OCI-LY1 (cell line): ENCODE measurements around the gene LRSAM1.

Experiments
- H2AFZ ChIP-seq: fragments of 200-600 bp; sonication (generic), shearing (Covaris generic); 2 replicates; pipeline ENCODE4 v1.6.0; 2014; ENCODE audit warnings: antibody characterized with exemption, mild to moderate bottlenecking, low read length
- H3F3A ChIP-seq: fragments of 200-600 bp; sonication (generic), shearing (Covaris generic); 2 replicates; pipeline ENCODE4 v1.6.0; 2014; ENCODE audit warnings: mild to moderate bottlenecking, antibody characterized with exemption, low read length, moderate library complexity; ENCODE audit not compliant: insufficient read depth
- H3K27ac ChIP-seq: fragments of 200-600 bp; sonication (generic); 2 replicates; pipeline ENCODE4 v1.5.1; 2014; ENCODE audit warnings: low read length, mixed run types, mild to moderate bottlenecking, low read depth; ENCODE audit not compliant: poor library complexity, severe bottlenecking
- H3K27me3 ChIP-seq: fragments of 200-600 bp; sonication (generic); 2 replicates; pipeline ENCODE4 v1.6.0; 2014; ENCODE audit warnings: antibody characterized with exemption, mild to moderate bottlenecking, low read length, moderate library complexity; ENCODE audit not compliant: insufficient read depth
- H3K36me3 ChIP-seq: fragments of 200-600 bp; sonication (generic); 2 replicates; pipeline ENCODE4 v1.6.1; 2014; ENCODE audit warnings: mild to moderate bottlenecking, antibody characterized with exemption, low read length, moderate library complexity, mixed read lengths; ENCODE audit not compliant: insufficient read depth
- H3K4me1 ChIP-seq: fragments of 200-600 bp; sonication (generic); 2 replicates; pipeline ENCODE4 v1.5.1; 2014; ENCODE audit warnings: mild to moderate bottlenecking, low read length, moderate library complexity; ENCODE audit not compliant: insufficient read depth, severe bottlenecking
- H3K4me2 ChIP-seq: fragments of 200-600 bp; sonication (generic), shearing (Covaris generic); 2 replicates; pipeline ENCODE4 v1.6.1; 2014; ENCODE audit warnings: low read length
- H3K4me3 ChIP-seq: fragments of 200-600 bp; sonication (generic); 2 replicates; pipeline ENCODE4 v1.5.1; 2014; ENCODE audit warnings: low read length, low read depth, mild to moderate bottlenecking, mixed read lengths; ENCODE audit not compliant: poor library complexity, severe bottlenecking
- H3K79me2 ChIP-seq: fragments of 200-600 bp; shearing (Covaris generic); 2 replicates; pipeline ENCODE4 v1.6.1; 2016; ENCODE audit warnings: mixed run types, low read length, mixed read lengths; ENCODE audit not compliant: insufficient read depth
- H3K9ac ChIP-seq: fragments of 200-600 bp; sonication (generic), shearing (Covaris generic); 2 replicates; pipeline ENCODE4 v1.6.1; 2014; ENCODE audit warnings: mild to moderate bottlenecking, low read length, mixed read lengths
- H3K9me2 ChIP-seq: fragments of 200-600 bp; sonication (generic), shearing (Covaris generic); 2 replicates; pipeline ENCODE4 v1.6.1; 2014; ENCODE audit warnings: low read depth, mild to moderate bottlenecking, low read length, mixed read lengths
- H3K9me3 ChIP-seq: fragments of 200-600 bp; shearing (Covaris generic); 2 replicates; pipeline ENCODE4 v1.6.1; 2014; ENCODE audit warnings: low read length, mixed read lengths
- H4K20me1 ChIP-seq: fragments of 200-600 bp; sonication (generic), shearing (Covaris generic); 2 replicates; pipeline ENCODE4 v1.6.0; 2016; ENCODE audit warnings: mild to moderate bottlenecking, low read length; ENCODE audit not compliant: insufficient read depth
- EZH2 ChIP-seq: fragments of 200-600 bp; sonication (generic), shearing (Covaris generic); IDR thresholded peaks from 2 replicates; pipeline ENCODE4 v1.8.0; 2017; ENCODE audit warnings: borderline replicate concordance, mixed run types, mild to moderate bottlenecking, antibody characterized with exemption, low read length, moderate library complexity, mixed read lengths
- TF ChIP-seq, protein P1 (sequence below): fragments of 200-600 bp; sonication (generic), shearing (Covaris generic); IDR thresholded peaks from 2 replicates; pipeline ENCODE4 v1.5.1; 2017; ENCODE audit warnings: mild to moderate bottlenecking, antibody characterized with exemption, low read length, moderate library complexity, mixed read lengths

The LRSAM1 gene

DNA sequence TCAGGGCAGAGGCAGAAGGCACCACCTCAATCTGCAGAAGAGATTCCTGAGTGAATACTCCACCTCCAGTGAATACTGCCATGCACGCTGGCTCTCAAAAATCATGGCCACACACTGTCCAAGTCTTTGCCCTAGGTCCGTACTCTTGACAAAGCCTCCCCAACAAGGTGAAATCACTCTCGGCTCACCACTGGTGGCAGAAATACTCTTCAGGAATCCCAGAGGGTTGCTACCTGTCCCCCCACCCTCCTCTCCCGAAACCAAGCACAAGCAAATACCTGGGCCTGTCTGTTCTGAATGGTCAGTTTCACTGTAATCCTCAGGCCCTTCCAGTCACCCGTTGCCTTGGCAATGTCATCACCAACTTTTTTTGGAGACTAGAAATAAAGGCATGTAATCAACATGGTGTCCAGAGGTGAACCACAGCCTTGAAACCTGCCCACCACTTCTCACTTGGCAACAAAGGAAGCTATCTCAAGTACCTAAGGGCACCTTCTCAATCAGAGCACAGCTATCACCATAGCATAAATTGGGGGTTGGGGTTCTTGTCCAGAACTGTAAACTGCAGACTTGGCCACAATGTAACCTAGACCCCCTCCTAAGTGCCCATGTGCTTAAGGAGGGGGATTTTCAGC, 1.9 kb upstream of the LRSAM1 start:
- H3K27me3 ChIP-seq: no peaks in the 10 kb centered on the region
- H3K36me3 ChIP-seq: peaks cover 65% of the 10 kb centered on the region
- H3K4me1 ChIP-seq: peaks cover 27% of the 10 kb centered on the region
- H3K4me3 ChIP-seq: peak overlapping the region; percentile 72
- H4K20me1 ChIP-seq: no peaks in the 10 kb centered on the region
- peak overlapping the region; percentile 88; the same call in 1 of the 2 replicates for H3K9ac ChIP-seq
- no peaks in the 10 kb centered on the region for H3K9me2 ChIP-seq
- TF ChIP-seq, protein P1, sequence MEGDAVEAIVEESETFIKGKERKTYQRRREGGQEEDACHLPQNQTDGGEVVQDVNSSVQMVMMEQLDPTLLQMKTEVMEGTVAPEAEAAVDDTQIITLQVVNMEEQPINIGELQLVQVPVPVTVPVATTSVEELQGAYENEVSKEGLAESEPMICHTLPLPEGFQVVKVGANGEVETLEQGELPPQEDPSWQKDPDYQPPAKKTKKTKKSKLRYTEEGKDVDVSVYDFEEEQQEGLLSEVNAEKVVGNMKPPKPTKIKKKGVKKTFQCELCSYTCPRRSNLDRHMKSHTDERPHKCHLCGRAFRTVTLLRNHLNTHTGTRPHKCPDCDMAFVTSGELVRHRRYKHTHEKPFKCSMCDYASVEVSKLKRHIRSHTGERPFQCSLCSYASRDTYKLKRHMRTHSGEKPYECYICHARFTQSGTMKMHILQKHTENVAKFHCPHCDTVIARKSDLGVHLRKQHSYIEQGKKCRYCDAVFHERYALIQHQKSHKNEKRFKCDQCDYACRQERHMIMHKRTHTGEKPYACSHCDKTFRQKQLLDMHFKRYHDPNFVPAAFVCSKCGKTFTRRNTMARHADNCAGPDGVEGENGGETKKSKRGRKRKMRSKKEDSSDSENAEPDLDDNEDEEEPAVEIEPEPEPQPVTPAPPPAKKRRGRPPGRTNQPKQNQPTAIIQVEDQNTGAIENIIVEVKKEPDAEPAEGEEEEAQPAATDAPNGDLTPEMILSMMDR: no peak
- TF ChIP-seq EZH2: no peak
- H2AFZ ChIP-seq: no peak overlapping the region
- H3K9me3 ChIP-seq: peaks cover 29% of the 10 kb centered on the region
- peak overlapping the region; percentile 95 for H3K4me2 ChIP-seq
- H3F3A ChIP-seq: peaks cover 23% of the 10 kb centered on the region
- H3K27ac ChIP-seq: peak overlapping the region; percentile 78
- H3K79me2 ChIP-seq: peaks cover 15% of the 10 kb centered on the region

DNA sequence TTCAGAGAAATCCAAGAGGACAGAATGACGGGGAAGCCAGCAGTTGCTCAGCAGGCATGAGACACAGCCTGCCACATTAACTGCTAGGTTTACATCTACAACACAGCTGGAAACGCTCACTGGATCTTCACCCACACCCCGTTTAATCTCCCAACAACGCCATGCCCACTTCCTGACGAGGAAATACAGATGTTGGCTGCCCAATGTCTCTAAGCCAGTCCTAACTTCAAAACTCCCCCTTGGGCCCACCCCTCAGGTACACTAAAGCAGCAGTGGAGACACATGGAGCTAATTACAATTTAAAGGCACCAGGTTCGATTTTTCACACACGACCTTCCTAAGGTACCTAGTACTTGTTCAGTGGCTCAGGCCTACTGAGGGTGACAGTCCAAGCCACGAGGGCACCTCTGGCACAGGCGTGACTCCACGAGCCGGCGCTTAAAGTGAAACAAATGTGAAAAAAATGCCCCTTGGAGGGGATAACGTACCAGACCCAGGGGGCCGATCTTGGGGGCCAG, 1.0 kb upstream of the LRSAM1 start:
- Histone ChIP-seq H2AFZ (no peak overlapping the region), H3K4me3 (peak overlapping the region; percentile 72), H3K9me3 (peaks cover 21% of the 10 kb centered on the region), H3K4me2 (peak overlapping the region; percentile 95), H3F3A (peaks cover 18% of the 10 kb centered on the region), H3K4me1 (peaks cover 28% of the 10 kb centered on the region), H3K9me2 (no peaks in the 10 kb centered on the region), H3K79me2 (peaks cover 15% of the 10 kb centered on the region), H4K20me1 (no peaks in the 10 kb centered on the region), H3K27me3 (no peaks in the 10 kb centered on the region), H3K36me3 (peaks cover 57% of the 10 kb centered on the region), H3K9ac (peak overlapping the region; percentile 88), H3K27ac (peak overlapping the region; percentile 78)
- no peak for TF ChIP-seq EZH2
- TF ChIP-seq, protein P1: no peak; the same call in 1 of the 2 replicates

DNA sequence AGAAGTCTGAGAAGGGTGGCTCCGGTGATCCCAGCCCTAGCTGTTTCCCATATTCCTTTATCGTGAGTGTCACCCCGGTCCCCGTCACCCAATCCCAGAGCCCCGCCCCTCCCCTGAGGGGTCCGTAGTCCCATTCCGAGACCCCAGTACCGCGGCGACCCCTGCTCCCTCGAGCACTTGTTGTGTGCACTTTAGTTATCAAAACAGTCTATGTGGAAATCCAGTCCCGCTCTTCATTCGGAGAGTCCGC, 223 bp downstream of the LRSAM1 start:
- peaks cover 13% of the 10 kb centered on the region for H3K9me3 ChIP-seq
- H4K20me1 ChIP-seq: no peaks in the 10 kb centered on the region
- H3K4me1 ChIP-seq: peaks cover 37% of the 10 kb centered on the region
- H2AFZ ChIP-seq: peak overlapping the region; percentile 15; the same call in 1 of the 2 replicates
- H3K27me3 ChIP-seq: no peaks in the 10 kb centered on the region
- H3K27ac ChIP-seq: peak overlapping the region; percentile 37
- peaks cover 44% of the 10 kb centered on the region for H3K36me3 ChIP-seq
- peak overlapping the region; percentile 72 for H3K4me3 ChIP-seq
- H3K9me2 ChIP-seq: no peaks in the 10 kb centered on the region
- H3K79me2 ChIP-seq: peaks cover 15% of the 10 kb centered on the region
- H3K4me2 ChIP-seq: peak overlapping the region; percentile 87
- H3F3A ChIP-seq: peaks cover 8% of the 10 kb centered on the region; the same call in 1 of the 2 replicates
- peak overlapping the region; percentile 88 for H3K9ac ChIP-seq
- no peak for TF ChIP-seq EZH2
